ENCODE data around the gene G0S2.

DNA sequence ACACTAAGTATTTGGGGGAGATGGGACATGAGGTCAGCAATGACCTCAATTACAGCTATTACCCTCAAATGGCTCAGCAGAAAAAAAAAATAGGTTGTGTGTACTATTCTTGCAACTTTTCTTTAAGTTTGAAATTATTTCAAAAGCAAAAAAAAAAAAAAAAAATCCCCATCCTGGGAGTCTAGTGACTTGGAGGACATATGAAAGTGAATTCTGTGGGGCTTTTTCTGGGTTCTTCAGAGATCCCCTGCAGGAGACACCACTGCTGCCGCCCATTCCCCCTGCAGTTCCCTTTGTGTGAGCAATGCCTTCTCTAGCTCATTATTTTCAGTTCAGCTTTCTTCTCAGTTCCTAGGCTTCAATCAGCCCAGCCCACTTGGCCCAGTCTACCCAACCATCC lies 46.1 kb downstream of the G0S2 start:
- TF ChIP-seq CTCF (optimal IDR thresholded peaks at IDR 0.05 in 1 of 3, IDR thresholded peaks at IDR 0.05 in 1 of 3, conservative IDR thresholded peaks at IDR 0.05 in 1 of 3; ENCODE audit: extremely low read depth in 1 of 3, insufficient read depth in 2 of 3, low read length in 3 of 3) = no peak
- TF ChIP-seq EZH2 (IDR thresholded peaks at IDR 0.05; ENCODE audit: low read length) = no peak
